Measurements from ENCODE around the gene ATP8B4. TPM values are rescaled to one million over a fixed set of nuclear protein-coding genes. Genes with fewer than 3 reads are reported as not detected.

The ATP8B4 gene
- total and polyA plus RNA-seq, 3 donors from 2014 or later = 2.4 to 6.1 (median 2.5) TPM

DNA sequence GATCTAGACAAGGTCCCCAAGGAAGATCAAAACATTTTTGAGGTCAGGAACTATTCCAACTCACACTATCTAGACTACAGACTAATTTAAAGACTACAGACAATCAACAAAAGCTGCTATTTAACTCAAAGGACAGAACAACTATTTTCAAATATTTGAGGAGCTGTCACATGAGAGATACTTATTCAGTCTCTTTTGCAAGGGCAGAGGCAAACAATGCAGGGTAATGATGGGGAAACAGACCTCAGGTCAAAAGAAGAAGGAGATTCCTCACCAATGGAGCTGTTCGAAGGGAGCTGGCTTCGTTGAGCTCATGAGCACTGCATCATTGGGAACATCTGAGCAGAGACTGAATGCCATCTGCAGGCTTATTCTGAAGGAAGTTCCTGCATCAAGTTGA lies 266.3 kb downstream of the ATP8B4 start:
- Histone ChIP-seq H3K27ac (no peak overlapping the region), H3K27me3 (no peaks in the 10 kb centered on the region), H3K4me1 (no peaks in the 10 kb centered on the region), H3K4me3 (no peak overlapping the region), H3K9me3 (no peaks in the 10 kb centered on the region), H3K36me3 (ENCODE audit: low read depth, missing control alignments) (no peaks in the 10 kb centered on the region)
- no peak for TF ChIP-seq POLR2A (IDR thresholded peaks at IDR 0.05)
- TF ChIP-seq CTCF (IDR thresholded peaks at IDR 0.05) = no peak
- no peak for DNase-seq
- 59 to 100% methylated on average over 2 of the region's 2 CpGs for WGBS, 2 donors
- intact Hi-C loops (cut with DNase I; ENCODE audit: low total_unique reads) = no loop called here

GRCh38 chr15:49848807-49849206 lies 270.2 kb downstream of the ATP8B4 start:
- Histone ChIP-seq H3K4me1 (no peaks in the 10 kb centered on the region), H3K9me3 (no peaks in the 10 kb centered on the region), H3K4me3 (no peak overlapping the region), H3K36me3 (ENCODE audit: low read depth, missing control alignments) (no peaks in the 10 kb centered on the region), H3K27me3 (no peaks in the 10 kb centered on the region), H3K27ac (no peak overlapping the region)
- intact Hi-C loops (cut with DNase I; ENCODE audit: low total_unique reads) = no loop called here
- 88 to 91% methylated on average over 2 of the region's 2 CpGs for WGBS, 2 donors
- no peak for DNase-seq
- TF ChIP-seq POLR2A (IDR thresholded peaks at IDR 0.05) (no peak), CTCF (IDR thresholded peaks at IDR 0.05) (no peak)

GRCh38 chr15:49848282-49848724 lies 270.7 kb downstream of the ATP8B4 start:
- Histone ChIP-seq H3K36me3 (ENCODE audit: low read depth, missing control alignments) (no peaks in the 10 kb centered on the region), H3K27ac (no peak overlapping the region), H3K4me1 (no peaks in the 10 kb centered on the region), H3K9me3 (no peaks in the 10 kb centered on the region), H3K4me3 (no peak overlapping the region), H3K27me3 (no peaks in the 10 kb centered on the region)
- DNase-seq = no peak
- intact Hi-C loops (cut with DNase I; ENCODE audit: low total_unique reads) = no loop called here
- WGBS, 2 donors = 66 to 81% methylated on average over 2 of the region's 2 CpGs
- no peak for TF ChIP-seq CTCF (IDR thresholded peaks at IDR 0.05)
- no peak for TF ChIP-seq POLR2A (IDR thresholded peaks at IDR 0.05)

DNA sequence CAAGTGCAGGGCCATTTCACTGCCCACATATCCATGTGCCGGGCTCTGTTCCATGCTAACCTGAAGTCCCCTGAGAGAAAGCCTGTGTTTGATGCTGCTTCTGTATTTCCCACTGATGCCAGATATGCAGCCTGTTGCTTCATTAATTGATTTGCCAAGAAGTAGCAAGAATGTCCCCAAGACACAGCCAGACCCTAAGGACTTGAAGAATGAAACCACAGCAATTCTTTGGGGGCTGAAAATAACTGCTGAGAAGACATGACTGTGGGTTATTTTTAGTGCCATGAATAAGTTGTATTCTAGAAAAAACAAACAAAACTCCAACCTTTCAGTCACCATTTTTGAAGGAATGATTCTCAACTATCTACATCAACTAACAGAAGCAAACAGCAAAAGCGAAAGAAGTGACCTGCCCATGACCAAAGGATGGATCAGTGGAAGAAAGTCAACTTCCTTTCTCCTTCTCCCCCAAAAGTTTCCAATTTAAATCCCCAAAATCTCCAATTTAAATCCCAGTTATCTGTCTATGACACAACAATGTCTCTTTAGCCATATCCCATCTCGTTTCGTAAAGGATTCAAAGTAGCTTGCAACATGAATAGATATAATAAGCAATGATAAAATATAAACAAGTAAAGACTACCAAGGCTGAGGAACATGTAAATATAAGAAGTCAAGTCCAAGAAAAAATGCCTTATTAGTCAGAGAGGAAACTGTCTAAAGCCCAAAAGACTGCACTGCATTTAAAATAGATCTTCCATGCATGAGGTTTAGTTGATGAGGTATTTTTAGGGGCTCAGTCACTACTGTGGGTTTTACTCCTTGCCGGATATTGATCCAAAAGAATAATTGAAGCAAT lies 271.4 kb downstream of the ATP8B4 start:
- intact Hi-C loops (cut with DNase I; ENCODE audit: low total_unique reads) = no loop called here
- DNase-seq = no peak
- Histone ChIP-seq H3K4me3 (no peak overlapping the region), H3K4me1 (no peaks in the 10 kb centered on the region), H3K27ac (no peak overlapping the region), H3K36me3 (ENCODE audit: low read depth, missing control alignments) (no peaks in the 10 kb centered on the region), H3K9me3 (no peaks in the 10 kb centered on the region), H3K27me3 (no peaks in the 10 kb centered on the region)
- WGBS, 2 donors = 74 to 87% methylated on average over 5 of the region's 5 CpGs
- TF ChIP-seq POLR2A (IDR thresholded peaks at IDR 0.05) = no peak
- no peak for TF ChIP-seq CTCF (IDR thresholded peaks at IDR 0.05)

DNA sequence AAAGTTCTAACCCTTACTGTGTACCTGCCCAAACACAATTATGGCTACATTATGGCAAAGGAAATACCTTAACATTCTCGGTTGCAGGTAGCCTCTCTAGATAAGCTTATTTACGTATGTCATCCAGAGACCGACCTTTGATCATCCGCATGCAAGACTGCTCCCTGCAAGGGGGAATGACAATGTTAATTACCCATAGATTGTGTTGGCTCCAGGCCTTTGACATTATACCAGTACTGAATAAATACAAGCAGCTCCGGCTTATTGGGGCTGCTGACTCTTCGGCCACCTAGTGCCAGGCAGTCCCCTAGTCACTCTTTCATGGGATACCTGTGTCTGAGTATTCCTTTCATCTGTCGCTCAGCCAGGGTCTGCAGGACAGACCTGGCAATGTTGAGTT lies 274.6 kb downstream of the ATP8B4 start:
- no peaks in the 10 kb centered on the region for H3K27me3 ChIP-seq
- no peaks in the 10 kb centered on the region for H3K4me1 ChIP-seq
- no peaks in the 10 kb centered on the region for H3K9me3 ChIP-seq
- no peak for DNase-seq
- TF ChIP-seq POLR2A (IDR thresholded peaks at IDR 0.05) = no peak
- TF ChIP-seq CTCF (IDR thresholded peaks at IDR 0.05) = no peak
- no peak overlapping the region for H3K4me3 ChIP-seq
- H3K27ac ChIP-seq = no peak overlapping the region
- H3K36me3 ChIP-seq (ENCODE audit: low read depth, missing control alignments) = no peaks in the 10 kb centered on the region
- intact Hi-C loops (cut with DNase I; ENCODE audit: low total_unique reads) = no loop called here
- WGBS, 2 donors = 94 to 97% methylated on average over 7 of the region's 7 CpGs

All from testis (tissue), 3 donors.